GM18907 (cell line): Measurements from ENCODE around the gene SLC43A1.

Source experiments
- ATAC-seq: cut with Tn5 transposase; IDR thresholded peaks from one replicate; pipeline ENCODE4 v1.9.1; 2021; ENCODE audit warnings: mild to moderate bottlenecking, moderate library complexity; ENCODE audit not compliant: unreplicated experiment

Gene SLC43A1

DNA sequence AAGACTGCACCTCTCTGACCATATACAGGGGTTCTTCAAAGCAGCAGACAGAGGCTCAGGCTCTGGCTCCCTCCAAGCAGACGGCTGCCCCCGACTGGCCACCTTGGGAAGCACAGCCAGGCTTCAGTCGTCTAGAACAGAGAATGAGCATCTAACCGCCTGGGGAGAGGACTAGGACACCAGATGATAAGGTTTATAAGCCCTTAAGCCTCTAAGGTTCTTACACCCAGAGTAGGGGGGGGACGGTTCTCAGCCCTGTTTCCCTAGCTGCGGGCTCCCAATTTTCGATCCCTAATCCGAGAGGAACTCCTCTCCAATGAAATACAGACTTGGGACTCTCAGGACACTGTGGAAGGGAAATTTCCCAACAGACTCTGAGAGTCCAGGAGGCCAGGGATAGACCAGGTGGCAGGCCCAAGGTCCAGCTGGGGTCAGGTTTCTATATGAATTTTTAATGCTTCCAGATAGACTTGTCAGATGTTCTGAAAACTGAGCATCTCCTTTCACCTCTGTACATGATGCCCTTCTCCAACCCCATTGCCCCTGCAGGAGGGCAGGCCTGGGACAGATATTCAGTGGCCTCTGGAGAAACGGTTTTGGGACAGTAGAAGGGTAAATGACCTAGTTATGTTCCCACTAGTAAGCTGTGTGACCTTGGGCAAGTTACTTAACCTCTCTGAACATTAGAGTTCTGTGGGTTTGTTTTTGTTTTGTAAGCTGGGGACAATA lies 34.9 kb downstream of the SLC43A1 start:
- peak; percentile 28 for ATAC-seq

DNA sequence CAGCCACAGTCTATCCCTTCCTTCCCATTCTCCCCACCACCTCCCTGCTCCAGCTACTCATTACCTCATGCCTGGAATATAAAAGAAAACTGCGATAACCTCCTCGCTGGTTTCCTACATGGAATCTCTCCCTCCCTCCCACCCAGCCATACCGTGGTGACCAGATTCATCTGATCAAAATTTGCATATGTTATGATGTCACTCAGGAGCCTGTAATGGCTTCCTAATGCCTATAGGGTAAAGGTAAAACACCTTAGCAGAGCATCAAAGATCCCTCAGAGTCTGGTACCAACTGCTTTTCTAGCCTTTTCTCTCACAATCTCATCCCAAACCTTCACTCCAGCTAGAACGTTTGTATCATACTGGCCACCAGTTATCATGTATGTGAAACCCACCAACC lies 35.6 kb downstream of the SLC43A1 start:
- ATAC-seq: no peak

- no peak for ATAC-seq
These were observed 36.4 kb downstream of the SLC43A1 start for GRCh38 chr11:57479021-57479663.

DNA sequence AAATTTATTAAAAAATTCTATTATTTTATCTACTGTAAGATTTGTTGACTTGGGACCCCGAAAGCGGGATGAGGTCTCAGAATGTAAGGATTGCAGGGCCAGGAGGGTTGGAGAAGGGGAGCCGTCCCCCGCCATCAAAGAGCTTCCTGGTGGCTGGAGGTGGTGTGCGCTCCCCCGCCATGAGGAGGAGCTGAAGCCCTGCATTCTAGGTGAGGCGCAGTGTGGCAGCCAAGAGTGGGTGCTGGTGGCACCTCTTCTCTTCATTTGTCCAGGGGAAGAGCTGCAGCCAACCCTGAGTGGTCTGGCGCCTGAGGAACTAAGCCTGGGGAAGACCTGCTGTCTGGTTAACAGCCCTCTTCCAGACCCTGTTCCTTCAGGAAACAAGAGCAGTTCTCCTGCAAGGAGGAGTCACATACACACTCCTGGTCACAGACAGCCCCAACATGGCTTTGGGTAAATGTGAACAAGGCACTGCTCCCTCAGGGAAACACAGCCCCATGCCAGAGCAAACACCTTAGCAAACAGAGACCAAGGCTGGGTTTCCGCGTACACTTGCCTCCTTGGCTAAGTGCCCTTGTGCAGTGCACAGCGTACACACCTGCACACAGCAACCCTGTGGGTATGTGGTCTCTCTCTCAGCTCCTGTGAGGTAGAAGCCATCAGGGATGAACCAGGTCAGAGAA lies 37.9 kb downstream of the SLC43A1 start:
- ATAC-seq: no peak

GRCh38 chr11:57476757-57477506 lies 38.6 kb downstream of the SLC43A1 start:
- ATAC-seq: peak; percentile 56

DNA sequence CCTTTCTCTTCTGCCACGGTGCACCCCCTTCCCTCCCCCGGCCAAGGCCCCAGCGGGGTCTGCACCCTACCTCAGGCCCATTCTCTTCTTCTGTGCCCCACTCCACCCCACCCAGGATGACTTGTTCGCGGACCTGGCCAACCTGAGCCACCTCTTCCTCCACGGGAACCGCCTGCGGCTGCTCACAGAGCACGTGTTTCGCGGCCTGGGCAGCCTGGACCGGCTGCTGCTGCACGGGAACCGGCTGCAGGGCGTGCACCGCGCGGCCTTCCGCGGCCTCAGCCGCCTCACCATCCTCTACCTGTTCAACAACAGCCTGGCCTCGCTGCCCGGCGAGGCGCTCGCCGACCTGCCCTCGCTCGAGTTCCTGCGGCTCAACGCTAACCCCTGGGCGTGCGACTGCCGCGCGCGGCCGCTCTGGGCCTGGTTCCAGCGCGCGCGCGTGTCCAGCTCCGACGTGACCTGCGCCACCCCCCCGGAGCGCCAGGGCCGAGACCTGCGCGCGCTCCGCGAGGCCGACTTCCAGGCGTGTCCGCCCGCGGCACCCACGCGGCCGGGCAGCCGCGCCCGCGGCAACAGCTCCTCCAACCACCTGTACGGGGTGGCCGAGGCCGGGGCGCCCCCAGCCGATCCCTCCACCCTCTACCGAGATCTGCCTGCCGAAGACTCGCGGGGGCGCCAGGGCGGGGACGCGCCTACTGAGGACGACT lies 39.3 kb downstream of the SLC43A1 start:
- ATAC-seq: peak; percentile 38

- ATAC-seq: peak; percentile 30
These were observed 39.8 kb downstream of the SLC43A1 start for GRCh38 chr11:57475671-57476046.

GRCh38 chr11:57475191-57475590 lies 40.3 kb downstream of the SLC43A1 start:
- ATAC-seq: no peak

DNA sequence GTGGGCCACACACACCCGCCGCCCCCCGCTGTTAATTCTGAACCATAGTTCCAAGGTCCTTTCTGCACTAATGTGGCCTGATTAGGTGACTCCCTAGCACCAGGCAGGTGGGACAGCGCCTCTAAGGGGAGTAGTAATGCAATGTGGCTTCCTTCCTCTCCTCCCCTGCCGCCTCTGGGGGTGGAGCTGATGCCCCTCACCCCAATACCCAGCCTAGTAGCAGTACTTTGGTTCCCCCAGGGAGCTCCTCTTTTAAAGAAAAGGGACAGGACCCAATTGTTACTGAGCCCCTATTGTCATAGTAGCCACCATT lies 40.7 kb downstream of the SLC43A1 start:
- no peak for ATAC-seq

GRCh38 chr11:57474017-57474802 lies 41.3 kb downstream of the SLC43A1 start:
- ATAC-seq: peak; percentile 77

- no peak for ATAC-seq
These were observed 42.1 kb downstream of the SLC43A1 start for GRCh38 chr11:57473285-57473841.

DNA sequence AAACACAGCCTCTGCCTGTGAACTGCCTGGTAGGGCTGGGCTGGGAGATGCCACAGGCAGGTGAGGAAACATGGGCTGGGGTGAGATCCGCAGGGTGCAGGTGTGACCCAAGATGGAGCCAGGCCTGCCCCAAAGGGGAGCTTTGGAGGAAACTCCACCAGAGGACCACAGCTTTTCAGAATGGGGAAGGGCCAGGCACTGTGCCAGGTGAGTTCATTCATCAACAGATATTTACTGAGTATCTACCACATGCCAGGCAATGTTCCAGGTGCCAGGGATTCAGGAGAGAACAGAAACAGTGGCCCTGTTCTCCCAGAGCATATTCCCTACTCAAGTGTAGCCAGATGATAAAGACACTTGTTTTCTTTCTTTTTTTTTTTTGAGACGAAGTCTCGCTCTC lies 44.0 kb downstream of the SLC43A1 start:
- ATAC-seq: no peak

DNA sequence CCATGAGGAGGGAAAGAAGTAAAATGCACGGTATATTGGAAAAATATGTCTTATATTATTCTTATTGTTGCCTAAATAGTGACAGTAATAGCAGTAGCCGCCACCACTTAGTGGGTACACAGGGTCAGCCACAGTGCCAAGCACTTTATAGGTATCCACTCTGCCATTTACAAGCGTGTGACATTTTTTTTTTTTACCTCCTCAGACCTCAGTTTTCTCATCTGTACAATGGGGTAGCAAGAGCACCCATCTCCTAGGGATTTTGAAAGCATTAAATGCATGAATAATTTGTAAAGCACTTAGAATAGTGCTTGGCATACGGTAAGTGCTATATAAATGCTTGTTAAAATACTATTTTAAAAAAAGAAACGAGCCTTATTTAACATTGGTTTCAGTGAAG lies 46.2 kb downstream of the SLC43A1 start:
- ATAC-seq: no peak

DNA sequence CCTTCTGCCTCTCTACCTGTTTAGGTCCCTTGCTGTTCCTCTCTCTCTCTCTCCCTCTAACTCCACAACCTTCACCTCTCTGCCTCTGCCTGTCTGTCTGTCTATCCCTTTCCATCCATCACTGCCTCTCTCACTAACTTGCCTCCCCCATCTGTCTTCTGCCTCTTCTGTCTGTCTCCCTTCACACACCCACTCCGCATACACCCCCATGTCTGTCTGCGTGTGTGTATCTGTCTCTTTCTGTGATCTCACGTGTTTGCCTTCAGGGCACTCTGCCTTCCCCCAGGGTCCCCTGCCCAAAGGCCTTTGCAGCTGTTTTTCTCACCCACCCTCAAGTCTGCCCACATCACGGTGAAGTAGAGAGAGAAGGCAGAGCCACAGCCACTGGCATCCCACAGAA lies 47.2 kb downstream of the SLC43A1 start:
- no peak for ATAC-seq

GRCh38 chr11:57467508-57468157 lies 47.9 kb downstream of the SLC43A1 start:
- ATAC-seq: no peak

DNA sequence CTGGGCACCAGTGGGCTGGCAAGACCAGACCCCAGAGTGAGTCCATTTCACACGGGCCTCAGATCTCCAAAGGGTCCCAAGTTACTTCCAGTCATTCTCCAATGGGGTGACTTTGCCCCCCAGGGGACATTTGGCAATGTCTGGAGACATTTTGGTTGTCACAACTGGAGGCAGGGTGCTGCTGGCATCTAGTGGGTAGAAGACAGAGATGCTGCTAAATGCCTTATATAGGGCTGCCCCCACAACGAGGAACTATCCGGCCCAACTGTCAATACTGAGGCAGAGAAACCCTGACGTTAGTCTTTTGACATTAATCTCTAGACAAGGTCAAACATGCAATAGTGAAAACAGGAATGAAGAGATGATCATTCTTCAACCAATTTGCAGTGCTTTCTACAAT lies 48.8 kb downstream of the SLC43A1 start:
- ATAC-seq: no peak

GRCh38 chr11:57464539-57465181 lies 50.8 kb downstream of the SLC43A1 start:
- no peak for ATAC-seq

DNA sequence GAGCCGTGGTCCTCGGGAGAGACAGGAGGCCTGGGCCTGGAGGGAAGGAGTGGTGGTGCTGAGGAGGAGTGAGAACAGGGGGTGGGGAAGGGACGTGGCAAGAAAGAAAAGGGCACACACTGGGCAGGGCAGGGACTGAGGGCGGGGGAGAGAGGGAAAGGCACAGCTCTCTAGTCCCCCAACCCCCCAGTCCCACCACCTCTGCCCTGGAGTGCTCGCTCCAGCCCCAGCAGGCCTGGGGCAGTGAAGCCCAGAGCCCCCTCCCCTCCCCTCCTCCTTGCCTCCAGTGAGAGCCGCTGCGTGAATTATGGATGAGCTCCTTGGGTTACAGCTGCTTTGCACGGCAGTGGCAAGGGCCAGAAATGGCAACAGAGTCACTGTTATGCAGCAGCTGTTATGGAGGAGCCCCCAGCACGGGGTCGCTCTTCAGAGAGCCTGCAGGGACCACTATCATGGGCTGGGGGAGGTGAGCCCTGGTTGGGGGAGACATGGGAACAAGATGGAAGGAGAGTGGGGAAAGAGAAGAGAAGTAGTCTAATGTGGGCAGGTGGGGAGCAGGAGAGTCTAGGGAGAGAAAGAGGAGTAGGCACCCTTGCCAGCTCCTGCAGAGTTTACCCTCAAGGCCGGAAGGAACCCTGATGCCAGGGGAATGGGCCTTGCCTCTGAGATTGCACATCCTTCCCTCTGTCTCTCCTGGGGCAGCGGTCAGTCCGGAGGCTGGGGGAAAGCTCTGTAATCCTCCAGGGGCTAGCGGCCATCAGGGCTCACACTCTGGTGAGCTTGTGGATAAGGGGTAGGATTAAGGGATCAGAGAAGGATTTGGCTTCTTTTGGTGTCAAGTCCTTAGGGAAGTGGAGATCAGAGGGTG lies 51.6 kb downstream of the SLC43A1 start:
- no peak for ATAC-seq
